Adrenal gland (tissue), 5 donors: Measurements from ENCODE around the gene ACOT11.

ENCODE experiments used
- CTCF ChIP-seq, 6 experiments: fragments of 450-650 bp in 4 of 6; fragments of 200-600 bp in 2 of 6; sonication (generic) in 1 of 6; IDR thresholded peaks; 1 replicate in 5 of 6; 2 replicates in 1 of 6; pipeline versions ENCODE4 v1.5.1 to v1.8.0; 2016 to 2021; ENCODE audit warnings: antibody characterized with exemption in 6 of 6, mild to moderate bottlenecking in 2 of 6, moderate library complexity in 1 of 6
- POLR2A ChIP-seq, 2 donors: fragments of 450-650 bp; IDR thresholded peaks; one replicate each; pipeline ENCODE4 v1.6.1; 2017; ENCODE audit warnings: antibody characterized with exemption in 2 of 2, mild to moderate bottlenecking in 2 of 2, moderate library complexity in 1 of 2
- donor health status: DM: no; HTN: no; CAD: no.

- TF ChIP-seq POLR2A (IDR thresholded peaks at IDR 0.05) (no peak), CTCF (IDR thresholded peaks at IDR 0.05) (no peak)
Observed at GRCh38 chr1:54572542-54572850, 24.5 kb downstream of the ACOT11 start.
